Tibial nerve (tissue), 4 donors: Measurements from ENCODE around the gene TTLL4. TPM values are rescaled to one million over a fixed set of nuclear protein-coding genes. Genes with fewer than 3 reads are reported as not detected.

Experiments used
- DNase-seq, 2 donors: peaks; one replicate each; pipeline ENCODE4 v3.0.0-alpha.2; 2019; ENCODE audit warnings: low spot score in 2 of 2
- H3K27ac ChIP-seq, 4 donors: fragments of 200-600 bp; sonication (generic) in 3 of 4; one replicate each; pipeline ENCODE4 v1.5.1; 2017 to 2019; ENCODE audit warnings: mild to moderate bottlenecking in 1 of 4
- H3K27me3 ChIP-seq, 2 donors: fragments of 200-600 bp; sonication (generic) in 1 of 2; one replicate each; pipeline versions ENCODE4 v1.5.1 to v1.6.0; 2017 to 2019
- H3K36me3 ChIP-seq, 3 donors: fragments of 200-600 bp; sonication (generic); one replicate each; pipeline ENCODE4 v1.5.1; 2018 to 2019
- H3K4me1 ChIP-seq, 4 donors: fragments of 200-600 bp; sonication (generic) in 3 of 4; one replicate each; pipeline ENCODE4 v1.5.1; 2017 to 2019
- H3K4me3 ChIP-seq, 4 donors: fragments of 200-600 bp; sonication (generic) in 3 of 4; one replicate each; pipeline ENCODE4 v1.5.1; 2017 to 2019; ENCODE audit warnings: mild to moderate bottlenecking in 1 of 4, moderate library complexity in 1 of 4
- H3K9me3 ChIP-seq, 4 donors: fragments of 200-600 bp; sonication (generic) in 3 of 4; one replicate each; pipeline ENCODE4 v1.5.1; 2017 to 2019
- EP300 ChIP-seq, 2 donors: sonication (generic); formaldehyde crosslinking; IDR thresholded peaks; one replicate each; pipeline ENCODE4 v1.6.1; 2017; ENCODE audit warnings: antibody characterized with exemption in 2 of 2, mild to moderate bottlenecking in 1 of 2
- POLR2A ChIP-seq, 2 donors: fragments of 450-650 bp; IDR thresholded peaks; one replicate each; pipeline ENCODE4 v1.6.1; 2017; ENCODE audit warnings: antibody characterized with exemption in 2 of 2, mild to moderate bottlenecking in 2 of 2, moderate library complexity in 2 of 2
- WGBS, 2 donors: methylation state at CpG; one replicate each; pipeline ENCODE4 v1.1.5; 2018; 5-methylcytosine and 5-hydroxymethylcytosine counted together
- total RNA-seq, 4 donors: library from RNA; depleted of rRNA; stranded (reverse); fragments of >200 nt; gene quantifications; one replicate each; pipeline ENCODE4 v1.1.0, GENCODE V29; 2016
- TF ChIP-seq, protein P1 (sequence below), 5 experiments: fragments of 200-600 bp in 3 of 5; fragments of 450-650 bp in 2 of 5; sonication (generic) in 3 of 5; IDR thresholded peaks; one replicate each; pipeline ENCODE4 v1.5.1; 2016 to 2019; ENCODE audit warnings: antibody characterized with exemption in 5 of 5, mild to moderate bottlenecking in 3 of 5, moderate library complexity in 2 of 5

The TTLL4 gene
- total RNA-seq, 4 donors from 2014 or later, result 15.3 to 49.6 (median 38.4) TPM

DNA sequence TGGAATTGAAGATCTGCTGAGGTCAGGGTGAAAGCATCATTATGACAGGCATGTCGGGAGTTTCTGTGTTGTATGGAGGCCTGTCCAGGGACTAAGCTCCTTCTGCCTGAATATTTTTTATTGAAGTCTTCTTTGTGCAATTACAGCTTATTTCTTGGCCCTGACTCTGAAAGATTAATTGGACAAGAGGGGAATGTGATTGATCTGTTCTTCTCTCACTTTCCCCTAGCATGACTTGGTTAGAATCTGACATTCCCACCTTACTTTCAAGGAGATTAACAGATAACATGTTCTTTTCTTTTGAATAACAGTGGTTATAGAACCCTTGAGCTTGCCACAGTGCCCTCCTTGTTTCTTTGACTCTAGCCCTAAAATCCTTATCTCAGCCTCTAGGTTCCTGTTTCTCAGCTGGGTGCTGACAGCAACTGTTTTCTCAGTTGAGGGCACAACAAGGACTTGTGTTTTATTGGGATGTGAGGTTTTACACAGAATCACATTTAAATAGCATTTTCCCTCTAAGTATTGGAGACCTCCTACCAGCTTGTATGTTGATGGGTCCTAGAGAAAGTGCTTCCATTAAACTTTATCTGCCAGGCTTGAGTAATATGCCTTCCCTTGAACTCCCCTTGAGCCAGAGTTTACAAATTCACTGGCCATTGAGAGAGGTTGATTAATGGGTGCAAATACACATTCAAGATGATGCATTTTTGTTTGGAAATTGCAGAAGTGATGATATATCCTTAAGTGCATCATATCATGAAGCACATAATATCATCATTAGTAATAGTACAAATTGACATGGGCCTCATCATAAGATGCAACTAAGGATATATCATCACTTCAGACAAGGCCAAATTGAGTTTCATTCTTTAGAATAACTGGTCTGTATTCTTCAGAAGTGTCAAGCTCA lies 12.5 kb downstream of the TTLL4 start:
- DNase-seq, result no peak
- H3K27me3 ChIP-seq, result no peaks in the 10 kb centered on the region
- H3K4me1 ChIP-seq, result peaks cover 0 to 31% (median 6%) of the 10 kb centered on the region in 4 donors
- no peak overlapping the region for H3K4me3 ChIP-seq
- 25 to 45% methylated on average over 1 of the region's 1 CpG for WGBS, 2 donors
- H3K27ac ChIP-seq, result peak overlapping the region in 3 of 4 donors; percentile 13 to 83 (median 73)
- H3K9me3 ChIP-seq, result peaks cover 0 to 26% (median 4%) of the 10 kb centered on the region in 4 donors
- H3K36me3 ChIP-seq, result peaks cover 0 to 30% (median 0%) of the 10 kb centered on the region in 3 donors
- TF ChIP-seq POLR2A (IDR thresholded peaks at IDR 0.05) (no peak), EP300 (IDR thresholded peaks at IDR 0.05) (no peak)
- TF ChIP-seq, protein P1, sequence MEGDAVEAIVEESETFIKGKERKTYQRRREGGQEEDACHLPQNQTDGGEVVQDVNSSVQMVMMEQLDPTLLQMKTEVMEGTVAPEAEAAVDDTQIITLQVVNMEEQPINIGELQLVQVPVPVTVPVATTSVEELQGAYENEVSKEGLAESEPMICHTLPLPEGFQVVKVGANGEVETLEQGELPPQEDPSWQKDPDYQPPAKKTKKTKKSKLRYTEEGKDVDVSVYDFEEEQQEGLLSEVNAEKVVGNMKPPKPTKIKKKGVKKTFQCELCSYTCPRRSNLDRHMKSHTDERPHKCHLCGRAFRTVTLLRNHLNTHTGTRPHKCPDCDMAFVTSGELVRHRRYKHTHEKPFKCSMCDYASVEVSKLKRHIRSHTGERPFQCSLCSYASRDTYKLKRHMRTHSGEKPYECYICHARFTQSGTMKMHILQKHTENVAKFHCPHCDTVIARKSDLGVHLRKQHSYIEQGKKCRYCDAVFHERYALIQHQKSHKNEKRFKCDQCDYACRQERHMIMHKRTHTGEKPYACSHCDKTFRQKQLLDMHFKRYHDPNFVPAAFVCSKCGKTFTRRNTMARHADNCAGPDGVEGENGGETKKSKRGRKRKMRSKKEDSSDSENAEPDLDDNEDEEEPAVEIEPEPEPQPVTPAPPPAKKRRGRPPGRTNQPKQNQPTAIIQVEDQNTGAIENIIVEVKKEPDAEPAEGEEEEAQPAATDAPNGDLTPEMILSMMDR (IDR thresholded peaks at IDR 0.05), result no peak

DNA sequence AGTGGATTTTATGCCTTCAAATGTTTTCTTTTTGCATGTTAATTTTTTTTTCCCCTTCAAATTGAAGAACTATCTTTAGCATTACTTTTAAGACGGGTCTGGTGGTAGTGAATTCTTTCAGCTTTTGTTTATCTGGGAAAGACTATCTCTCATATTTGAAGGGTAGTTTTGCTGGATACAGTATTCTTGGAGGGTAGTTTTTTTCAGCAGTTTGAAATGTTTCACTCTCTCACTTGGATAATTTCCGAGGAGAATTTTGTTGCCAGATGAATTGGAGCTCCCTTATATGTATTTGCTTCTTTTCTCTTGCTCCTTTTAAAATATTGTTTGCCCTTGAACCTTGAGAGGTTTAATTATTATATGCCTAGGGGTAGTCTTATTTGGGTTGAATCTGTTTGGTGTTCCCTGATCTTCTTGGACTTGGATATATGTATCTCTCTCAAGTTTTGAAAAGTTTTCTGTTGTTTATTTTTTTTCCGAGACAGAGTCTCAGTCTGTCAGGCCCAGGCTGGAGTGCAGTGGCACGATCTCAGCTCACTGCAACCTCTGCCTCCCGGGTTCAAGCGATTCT lies 15.5 kb downstream of the TTLL4 start:
- TF ChIP-seq POLR2A (IDR thresholded peaks at IDR 0.05) (no peak), EP300 (IDR thresholded peaks at IDR 0.05) (no peak)
- TF ChIP-seq, protein P1 (IDR thresholded peaks at IDR 0.05), result no peak
- Histone ChIP-seq H3K36me3 (peaks cover 0 to 25% (median 0%) of the 10 kb centered on the region in 3 donors), H3K27ac (no peak overlapping the region), H3K4me3 (no peak overlapping the region), H3K9me3 (peaks cover 0 to 26% (median 4%) of the 10 kb centered on the region in 4 donors), H3K4me1 (peaks cover 0 to 35% (median 9%) of the 10 kb centered on the region in 4 donors), H3K27me3 (no peaks in the 10 kb centered on the region)
- no peak for DNase-seq
- WGBS, 2 donors, result 95 to 98% methylated on average over 6 of the region's 6 CpGs

DNA sequence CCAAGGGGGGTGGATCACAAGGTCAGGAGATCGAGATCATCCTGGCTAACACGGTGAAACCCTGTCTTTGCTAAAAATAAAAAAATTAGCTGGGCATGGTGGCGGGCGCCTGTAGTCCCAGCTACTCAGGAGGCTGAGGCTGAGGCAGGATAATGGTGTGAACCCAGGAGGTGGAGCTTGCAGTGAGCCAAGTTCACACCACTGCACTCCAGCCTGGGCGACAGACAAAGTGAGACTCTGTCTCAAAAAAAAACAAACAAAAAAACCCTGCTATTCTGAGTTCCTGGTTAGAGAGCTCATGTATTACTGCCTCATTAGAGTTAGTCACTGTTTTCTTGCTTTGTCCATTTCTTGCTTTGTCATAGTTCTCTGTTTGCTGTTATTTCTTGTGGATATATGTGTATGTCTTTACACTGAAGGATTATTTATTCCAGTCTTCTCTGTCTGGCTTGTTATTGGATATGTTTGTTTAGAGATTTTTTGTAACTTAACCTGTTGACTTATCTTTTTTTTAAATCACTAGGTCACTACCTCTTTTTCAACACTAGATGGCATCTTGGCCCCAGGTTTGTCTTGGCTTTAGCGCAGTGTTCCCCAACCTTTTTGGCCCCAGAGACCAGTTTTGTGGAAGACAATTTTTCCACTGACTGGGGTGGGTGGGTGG lies 17.0 kb downstream of the TTLL4 start:
- Histone ChIP-seq H3K36me3 (peaks cover 0 to 25% (median 0%) of the 10 kb centered on the region in 3 donors), H3K27me3 (no peaks in the 10 kb centered on the region), H3K9me3 (peaks cover 0 to 26% (median 4%) of the 10 kb centered on the region in 4 donors), H3K4me1 (peaks cover 0 to 37% (median 15%) of the 10 kb centered on the region in 4 donors), H3K4me3 (no peak overlapping the region), H3K27ac (no peak overlapping the region)
- DNase-seq, result no peak
- 93 to 95% methylated on average over 6 of the region's 6 CpGs for WGBS, 2 donors
- TF ChIP-seq EP300 (IDR thresholded peaks at IDR 0.05), result no peak
- TF ChIP-seq, protein P1 (IDR thresholded peaks at IDR 0.05), result peak in 2 of 5 experiments; percentile 21
- no peak for TF ChIP-seq POLR2A (IDR thresholded peaks at IDR 0.05)

DNA sequence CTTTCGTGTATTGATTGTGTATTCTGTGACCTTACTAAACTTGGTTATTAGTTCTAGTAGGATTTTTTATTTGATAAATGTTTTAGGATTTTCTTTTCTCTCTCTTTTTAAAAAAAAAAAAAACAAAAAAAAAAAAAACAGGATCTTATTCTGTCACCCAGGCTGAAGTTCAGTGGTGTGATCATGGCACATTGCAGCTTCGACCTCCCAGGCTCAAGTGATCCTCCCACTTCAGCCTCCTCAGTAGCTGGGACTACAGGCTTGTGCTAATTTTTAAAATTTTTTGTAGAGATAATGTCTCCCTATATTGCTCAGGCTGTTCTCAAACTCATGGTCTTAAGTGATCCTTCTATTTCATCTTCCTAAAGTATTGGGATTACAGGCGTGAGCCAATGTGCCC lies 19.0 kb downstream of the TTLL4 start:
- no peak for TF ChIP-seq EP300 (IDR thresholded peaks at IDR 0.05)
- TF ChIP-seq, protein P1 (IDR thresholded peaks at IDR 0.05), result no peak
- TF ChIP-seq POLR2A (IDR thresholded peaks at IDR 0.05), result no peak
- peaks cover 0 to 26% (median 4%) of the 10 kb centered on the region in 4 donors for H3K9me3 ChIP-seq
- peaks cover 0 to 25% (median 0%) of the 10 kb centered on the region in 3 donors for H3K36me3 ChIP-seq
- 92 to 94% methylated on average over 3 of the region's 3 CpGs for WGBS, 2 donors
- no peak for DNase-seq
- H3K4me3 ChIP-seq, result no peak overlapping the region
- peaks cover 0 to 44% (median 30%) of the 10 kb centered on the region in 4 donors for H3K4me1 ChIP-seq
- H3K27me3 ChIP-seq, result no peaks in the 10 kb centered on the region
- H3K27ac ChIP-seq, result peak overlapping the region in 2 of 4 donors; percentile 17 to 95
